Kidney (tissue), 14 donors: ENCODE measurements around the gene RHBDL1. TPM values are rescaled to one million over a fixed set of nuclear protein-coding genes. Genes with fewer than 3 reads are reported as not detected.
"Not testable (repeated sequence)": the region's sequence is repeated elsewhere in the genome, so short reads cannot be mapped to it uniquely, and the experiment has no call there.

Experiments used
- DNase-seq, 5 donors: peaks; one replicate each; pipeline ENCODE4 v3.0.0-alpha.2; 2013 to 2020
- FAIRE-seq: peaks from 2 replicates; lab custom pipeline; 2012; peaks lifted over from hg19 to GRCh38; lab: Jason Lieb, UNC
- H3K27ac ChIP-seq, 2 donors: one replicate each; pipeline ENCODE4 v1.7.0; 2013; ENCODE audit warnings: low read depth in 2 of 2, low read length in 2 of 2, inconsistent platforms in 1 of 2
- H3K27me3 ChIP-seq: one replicate; pipeline ENCODE4 v1.7.1; 2013; ENCODE audit warnings: low read length, inconsistent platforms; ENCODE audit not compliant: control insufficient read depth, insufficient read depth
- H3K36me3 ChIP-seq, 3 donors: one replicate each; pipeline versions ENCODE4 v1.7.0 to v1.7.1; 2013; ENCODE audit warnings: low read length in 3 of 3, control low read depth in 1 of 3, inconsistent platforms in 1 of 3; ENCODE audit not compliant: insufficient read depth in 3 of 3, control insufficient read depth in 2 of 3
- H3K4me1 ChIP-seq, 3 donors: one replicate each; pipeline versions ENCODE4 v1.7.0 to v1.7.1; 2013; ENCODE audit warnings: low read length in 3 of 3, inconsistent platforms in 1 of 3, low read depth in 1 of 3; ENCODE audit not compliant: control insufficient read depth in 2 of 3, insufficient read depth in 2 of 3
- H3K4me3 ChIP-seq, 3 donors: one replicate each; pipeline versions ENCODE4 v1.7.0 to v1.8.1; 2013; ENCODE audit warnings: low read length in 3 of 3, control low read depth in 1 of 3, inconsistent platforms in 1 of 3
- H3K9ac ChIP-seq, 3 donors: one replicate each; pipeline versions ENCODE4 v1.7.0 to v1.7.1; 2013; ENCODE audit warnings: low read length in 3 of 3, control low read depth in 1 of 3, inconsistent platforms in 1 of 3
- H3K9me3 ChIP-seq, 3 donors: one replicate each; pipeline versions ENCODE4 v1.7.0 to v1.7.1; 2013; ENCODE audit warnings: low read length in 3 of 3, control low read depth in 1 of 3, inconsistent platforms in 1 of 3; ENCODE audit not compliant: control insufficient read depth in 2 of 3, insufficient read depth in 1 of 3
- intact Hi-C: fragments of 100-400 bp; cut with DNase I; formaldehyde crosslinking; loops from one replicate; pipeline ENCODE4 v1.11.1; 2022
- polyA plus RNA-seq: library from polyadenylated mRNA; stranded (reverse); fragments of 350-450 nt; fragmentation: Illumina TruSeq; extraction: RNeasy Lipid Tissue Mini Kit (QIAGEN cat#74804); gene quantifications from one replicate; pipeline ENCODE4 v1.2.3, GENCODE V29; 2014; ENCODE audit warnings: low read depth, low replicate concordance; ENCODE audit not compliant: insufficient read depth
- total RNA-seq: library from RNA; stranded (reverse); fragmentation: NEBNext Ultra II Directional; extraction: Animal tissue kit (Norgen Biotek cat#: 25700); gene quantifications from one replicate; pipeline ENCODE4 v1.2.1, GENCODE V29; 2021
- TF ChIP-seq, protein P1 (sequence below): IDR thresholded peaks from 3 replicates; pipeline ENCODE4 v1.5.1; 2012; ENCODE audit warnings: mild to moderate bottlenecking, moderate library complexity, borderline replicate concordance; ENCODE audit not compliant: insufficient read depth; ENCODE audit errors: extremely low read depth
- donor health status: control.
- donor health status: control.
- donor health status: control.
- donor health status: control.
- donor health status: control.
- donor health status: DM: yes; HTN: yes; CAD: no.
- donor health status: Normal renal cell carcinoma (clear cell type).

The RHBDL1 gene
- total and polyA plus RNA-seq, 2 donors from 2014 or later = 0.88 to 9.7 TPM

DNA sequence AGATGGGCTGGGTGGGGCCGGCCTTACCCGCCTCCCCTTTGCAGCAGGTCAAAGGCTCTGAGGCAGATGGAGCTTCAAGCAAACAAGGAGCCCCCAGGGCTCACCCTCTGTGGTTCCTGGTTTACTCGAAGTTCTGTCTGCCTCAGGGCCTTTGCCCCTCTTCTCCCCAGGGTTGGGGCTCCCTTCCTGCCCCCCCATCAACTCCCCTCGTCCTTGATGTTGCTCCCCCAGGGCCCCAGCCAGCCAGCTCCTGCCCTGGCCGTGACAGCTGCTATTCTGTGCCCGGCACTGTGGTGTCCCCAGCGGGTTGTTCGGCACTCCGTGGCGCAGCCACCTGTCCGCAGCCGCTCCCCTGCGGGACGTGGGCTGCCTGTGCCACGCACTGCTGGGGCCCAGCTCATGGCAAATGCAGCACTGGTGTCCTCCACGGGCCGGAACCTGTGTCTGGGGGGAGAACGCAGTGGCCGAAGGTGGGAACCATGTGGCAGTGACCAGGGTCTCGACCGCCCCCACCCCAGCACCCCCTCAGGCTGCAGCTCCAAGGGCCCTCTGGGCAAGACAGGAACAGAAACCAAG lies 35.1 kb downstream of the RHBDL1 start:
- Histone ChIP-seq H3K9ac (no peak overlapping the region), H3K27ac (no peak overlapping the region), H3K27me3 (peaks cover 6% of the 10 kb centered on the region), H3K4me1 (peaks cover 0 to 6% (median 0%) of the 10 kb centered on the region in 3 donors), H3K36me3 (no peaks in the 10 kb centered on the region), H3K4me3 (no peak overlapping the region), H3K9me3 (no peaks in the 10 kb centered on the region)
- intact Hi-C loops = no loop called here
- DNase-seq = no peak
- FAIRE-seq = no peak
- TF ChIP-seq, protein P1, sequence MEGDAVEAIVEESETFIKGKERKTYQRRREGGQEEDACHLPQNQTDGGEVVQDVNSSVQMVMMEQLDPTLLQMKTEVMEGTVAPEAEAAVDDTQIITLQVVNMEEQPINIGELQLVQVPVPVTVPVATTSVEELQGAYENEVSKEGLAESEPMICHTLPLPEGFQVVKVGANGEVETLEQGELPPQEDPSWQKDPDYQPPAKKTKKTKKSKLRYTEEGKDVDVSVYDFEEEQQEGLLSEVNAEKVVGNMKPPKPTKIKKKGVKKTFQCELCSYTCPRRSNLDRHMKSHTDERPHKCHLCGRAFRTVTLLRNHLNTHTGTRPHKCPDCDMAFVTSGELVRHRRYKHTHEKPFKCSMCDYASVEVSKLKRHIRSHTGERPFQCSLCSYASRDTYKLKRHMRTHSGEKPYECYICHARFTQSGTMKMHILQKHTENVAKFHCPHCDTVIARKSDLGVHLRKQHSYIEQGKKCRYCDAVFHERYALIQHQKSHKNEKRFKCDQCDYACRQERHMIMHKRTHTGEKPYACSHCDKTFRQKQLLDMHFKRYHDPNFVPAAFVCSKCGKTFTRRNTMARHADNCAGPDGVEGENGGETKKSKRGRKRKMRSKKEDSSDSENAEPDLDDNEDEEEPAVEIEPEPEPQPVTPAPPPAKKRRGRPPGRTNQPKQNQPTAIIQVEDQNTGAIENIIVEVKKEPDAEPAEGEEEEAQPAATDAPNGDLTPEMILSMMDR = no peak

- Histone ChIP-seq H3K9ac (no peak overlapping the region), H3K27me3 (peaks cover 6% of the 10 kb centered on the region), H3K4me3 (no peak overlapping the region), H3K4me1 (peaks cover 0 to 10% (median 0%) of the 10 kb centered on the region in 3 donors), H3K9me3 (no peaks in the 10 kb centered on the region), H3K27ac (no peak overlapping the region), H3K36me3 (no peaks in the 10 kb centered on the region)
- DNase-seq (no peak), FAIRE-seq (no peak)
- TF ChIP-seq, protein P1 = no peak
- intact Hi-C loops = no loop called here
These were observed 35.6 kb downstream of the RHBDL1 start for GRCh38 chr16:711084-711483.

- DNase-seq (peak; percentile 60 to 93 (median 80)), FAIRE-seq (no peak)
- Histone ChIP-seq H3K9me3 (no peaks in the 10 kb centered on the region), H3K36me3 (no peaks in the 10 kb centered on the region), H3K4me1 (peaks cover 0 to 16% (median 0%) of the 10 kb centered on the region in 3 donors), H3K27me3 (peaks cover 6% of the 10 kb centered on the region), H3K27ac (no peak overlapping the region), H3K4me3 (no peak overlapping the region), H3K9ac (no peak overlapping the region)
- intact Hi-C loops = no loop called here
- TF ChIP-seq, protein P1 = peak; percentile 92
These were observed 36.3 kb downstream of the RHBDL1 start for GRCh38 chr16:711548-712320.

GRCh38 chr16:712740-713250 lies 37.3 kb downstream of the RHBDL1 start:
- DNase-seq, H3K27ac ChIP-seq, intact Hi-C loops, H3K36me3 ChIP-seq, H3K9me3 ChIP-seq, H3K9ac ChIP-seq, H3K4me3 ChIP-seq, H3K27me3 ChIP-seq, FAIRE-seq: not testable (repeated sequence)
- peaks cover 0 to 19% (median 0%) of the 10 kb centered on the region in 3 donors for H3K4me1 ChIP-seq
